ENCODE data around the gene GAPVD1.
"Not testable (repeated sequence)": the region's sequence is repeated elsewhere in the genome, so short reads cannot be mapped to it uniquely, and the experiment has no call there.

Gene GAPVD1

GRCh38 chr9:125297917-125298316 lies 36.3 kb downstream of the GAPVD1 start:
- DNase-seq (ENCODE audit: low read depth in 2 of 2, low spot score in 1 of 2), result no peak

GRCh38 chr9:125302241-125302640 lies 40.6 kb downstream of the GAPVD1 start:
- no peak for DNase-seq (ENCODE audit: low read depth in 2 of 2, low spot score in 1 of 2)

DNA sequence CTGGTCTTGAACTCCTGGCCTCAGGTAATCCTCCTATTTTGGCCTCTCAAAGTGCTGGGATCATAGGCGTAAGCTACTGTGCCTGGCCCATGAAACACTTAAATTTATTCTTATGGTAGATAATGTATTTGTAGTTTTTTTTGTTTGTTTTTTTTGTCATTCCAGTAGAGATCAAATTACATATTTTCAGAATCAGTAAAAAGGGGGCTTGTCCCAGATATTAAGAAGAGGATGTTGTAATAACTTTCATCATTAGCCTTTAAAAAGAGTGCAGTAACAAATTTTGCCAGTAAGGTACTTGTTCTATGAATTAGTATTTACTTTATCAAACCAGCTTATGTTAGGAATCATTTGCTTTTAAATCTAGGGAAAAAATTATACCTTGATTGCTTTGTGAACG lies 42.6 kb downstream of the GAPVD1 start:
- no peak for DNase-seq (ENCODE audit: low read depth in 2 of 2, low spot score in 1 of 2)

- DNase-seq (ENCODE audit: low read depth in 2 of 2, low spot score in 1 of 2), result no peak
Measured at GRCh38 chr9:125312411-125312810, 50.8 kb downstream of the GAPVD1 start.

DNA sequence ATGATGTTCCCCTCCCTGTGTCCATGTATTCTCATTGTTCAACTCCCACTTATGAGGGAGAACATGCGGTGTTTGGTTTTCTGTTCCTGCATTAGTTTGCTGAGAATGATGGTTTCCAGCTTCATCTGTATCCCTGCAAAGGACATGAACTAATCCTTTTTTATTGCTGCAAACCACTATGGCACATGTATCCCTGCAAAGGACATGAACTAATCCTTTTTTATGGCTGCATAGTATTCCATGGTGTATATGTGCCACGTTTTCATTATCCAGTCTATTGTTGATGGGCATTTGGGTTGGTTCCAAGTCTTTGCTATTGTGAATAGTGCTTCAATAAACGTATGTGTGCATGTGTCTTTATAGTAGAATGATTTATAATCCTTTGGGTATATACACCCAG lies 54.7 kb downstream of the GAPVD1 start:
- DNase-seq (ENCODE audit: low read depth in 2 of 2, low spot score in 1 of 2), result not testable (repeated sequence)

DNA sequence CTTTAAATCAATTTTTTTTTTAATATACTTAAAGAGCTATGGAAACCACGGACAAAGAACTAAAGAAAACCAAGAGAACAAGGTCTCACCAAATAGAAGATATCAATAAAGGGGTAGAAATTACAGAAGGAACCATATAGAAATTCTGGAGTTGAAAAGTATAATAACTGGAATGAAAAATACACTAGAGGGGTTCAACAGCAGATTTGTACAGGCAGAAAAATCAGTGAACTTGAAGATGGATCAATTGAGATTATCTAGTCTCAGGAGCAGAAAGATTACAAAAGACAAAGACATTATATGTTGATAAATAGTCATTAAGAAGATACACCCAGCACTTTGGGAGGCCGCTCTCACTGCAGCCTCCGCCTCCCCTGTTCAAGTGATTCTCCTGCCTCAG lies 56.1 kb downstream of the GAPVD1 start:
- DNase-seq (ENCODE audit: low read depth in 2 of 2, low spot score in 1 of 2), result no peak

- DNase-seq (ENCODE audit: low read depth in 2 of 2, low spot score in 1 of 2), result no peak
Measured at GRCh38 chr9:125321496-125321895, 59.9 kb downstream of the GAPVD1 start.

DNA sequence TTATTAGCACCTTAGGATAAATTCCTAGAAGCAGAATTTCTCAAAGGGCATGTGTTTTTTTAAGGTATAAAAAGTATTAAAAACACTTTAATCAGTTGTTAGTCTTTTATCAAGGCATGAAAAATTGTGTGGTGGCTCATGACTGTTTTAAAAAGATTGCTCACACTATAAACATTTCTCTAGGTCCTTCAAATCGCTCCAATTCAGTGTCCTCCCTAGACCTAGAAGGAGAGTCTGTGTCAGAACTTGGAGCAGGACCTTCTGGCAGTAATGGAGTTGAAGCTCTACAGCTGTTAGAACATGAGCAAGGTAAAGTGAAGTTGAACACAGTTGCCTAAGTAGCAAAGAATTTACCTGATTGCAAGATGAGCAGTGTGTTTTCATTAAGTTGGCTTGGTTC lies 62.0 kb downstream of the GAPVD1 start:
- DNase-seq (ENCODE audit: low read depth in 2 of 2, low spot score in 1 of 2), result no peak

- no peak for DNase-seq (ENCODE audit: low read depth in 2 of 2, low spot score in 1 of 2)
Measured at GRCh38 chr9:125325826-125326225, 64.2 kb downstream of the GAPVD1 start.

GRCh38 chr9:125329978-125330377 lies 68.4 kb downstream of the GAPVD1 start:
- DNase-seq (ENCODE audit: low read depth in 2 of 2, low spot score in 1 of 2), result no peak

DNA sequence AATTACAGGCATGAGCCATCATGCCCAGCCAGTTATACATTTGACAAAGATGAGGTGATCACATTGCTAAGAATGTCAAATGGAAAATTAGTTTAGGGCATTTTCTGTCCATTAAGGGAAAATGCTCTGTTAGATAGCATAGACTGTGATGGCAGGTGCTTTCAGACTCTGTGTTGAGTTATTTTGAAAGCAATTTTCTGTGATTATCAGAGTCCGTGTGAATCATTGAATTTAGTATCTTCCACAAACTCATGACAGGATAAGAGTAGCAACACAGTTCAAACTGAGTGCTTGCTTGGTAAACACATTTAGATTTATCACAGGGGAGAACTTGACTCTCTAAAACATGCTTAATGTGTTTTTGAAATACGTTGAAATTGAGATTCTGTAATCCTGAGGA lies 69.0 kb downstream of the GAPVD1 start:
- DNase-seq (ENCODE audit: low read depth in 2 of 2, low spot score in 1 of 2), result no peak

GRCh38 chr9:125332527-125332926 lies 70.9 kb downstream of the GAPVD1 start:
- DNase-seq (ENCODE audit: low read depth in 2 of 2, low spot score in 1 of 2), result no peak

DNA sequence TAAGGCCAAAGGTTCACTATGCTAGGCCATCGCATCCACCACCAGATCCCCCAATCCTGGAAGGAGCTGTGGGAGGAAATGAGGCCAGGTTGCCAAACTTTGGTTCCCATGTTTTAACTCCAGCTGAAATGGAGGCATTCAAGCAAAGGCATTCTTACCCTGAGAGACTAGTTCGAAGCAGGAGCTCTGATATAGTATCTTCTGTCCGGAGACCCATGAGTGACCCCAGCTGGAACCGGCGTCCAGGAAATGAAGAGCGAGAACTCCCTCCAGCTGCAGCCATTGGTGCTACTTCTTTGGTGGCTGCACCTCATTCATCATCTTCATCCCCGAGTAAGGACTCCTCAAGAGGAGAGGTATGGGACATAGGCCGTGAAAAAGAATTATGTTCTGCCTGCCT lies 75.6 kb downstream of the GAPVD1 start:
- DNase-seq (ENCODE audit: low read depth in 2 of 2, low spot score in 1 of 2), result no peak

- no peak for DNase-seq (ENCODE audit: low read depth in 2 of 2, low spot score in 1 of 2)
Measured at GRCh38 chr9:125338929-125339328, 77.3 kb downstream of the GAPVD1 start.

GRCh38 chr9:125341566-125341965 lies 79.9 kb downstream of the GAPVD1 start:
- no peak for DNase-seq (ENCODE audit: low read depth in 2 of 2, low spot score in 1 of 2)

GRCh38 chr9:125343518-125344275 lies 82.1 kb downstream of the GAPVD1 start:
- no peak for DNase-seq (ENCODE audit: low read depth in 2 of 2, low spot score in 1 of 2)

DNA sequence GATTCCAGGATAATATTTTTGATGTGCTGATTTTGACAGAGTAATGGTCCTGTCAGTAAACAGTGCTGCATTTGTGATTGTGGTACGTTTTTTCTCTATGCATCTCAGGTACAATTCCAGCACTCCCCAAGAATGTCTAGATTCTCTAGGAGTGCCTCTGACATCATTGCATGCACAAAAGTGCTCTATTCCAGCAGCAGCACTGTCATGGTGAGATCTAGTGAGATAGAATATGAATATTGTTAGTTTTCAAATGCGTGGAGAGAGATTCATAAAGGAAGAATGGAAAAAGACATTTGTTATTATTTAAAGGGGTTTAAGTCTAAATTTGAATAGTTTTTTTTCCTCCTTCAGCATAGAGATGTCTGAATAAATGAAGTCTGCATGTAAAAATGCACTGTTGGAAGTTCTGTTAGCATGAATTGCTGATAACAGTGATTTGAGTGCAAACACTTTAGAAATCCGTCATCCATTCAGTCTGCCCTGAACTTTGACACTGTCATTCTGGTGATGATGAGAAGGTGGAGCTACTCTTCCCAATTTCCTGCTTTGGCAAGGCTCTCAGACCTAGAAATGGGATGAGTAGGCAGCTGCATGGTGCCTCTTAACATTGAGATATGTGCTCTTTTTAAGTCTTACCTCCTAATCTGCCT lies 84.6 kb downstream of the GAPVD1 start:
- no peak for DNase-seq (ENCODE audit: low read depth in 2 of 2, low spot score in 1 of 2)

- no peak for DNase-seq (ENCODE audit: low read depth in 2 of 2, low spot score in 1 of 2)
Measured at GRCh38 chr9:125355601-125356000, 94.0 kb downstream of the GAPVD1 start.

DNA sequence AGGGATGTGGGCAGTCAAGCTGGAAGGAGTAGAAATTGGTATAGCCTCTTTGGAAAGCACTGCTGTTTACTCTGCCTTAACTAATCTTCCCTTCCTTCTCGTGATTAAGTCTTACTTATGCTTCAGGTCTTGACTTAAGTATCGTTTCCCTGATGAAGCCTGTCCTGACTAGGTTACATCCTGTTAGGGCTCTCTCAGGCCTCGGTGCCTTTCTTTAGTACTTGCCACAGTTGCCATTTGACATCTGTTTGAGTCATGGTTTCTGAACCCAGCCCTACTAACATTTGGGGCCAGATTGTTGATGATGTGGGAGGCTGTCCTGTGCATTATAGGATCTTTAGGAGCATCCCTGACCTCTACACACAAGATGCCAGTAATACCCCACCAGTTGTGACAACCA lies 94.4 kb downstream of the GAPVD1 start:
- no peak for DNase-seq (ENCODE audit: low read depth in 2 of 2, low spot score in 1 of 2)

- no peak for DNase-seq (ENCODE audit: low read depth in 2 of 2, low spot score in 1 of 2)
Measured at GRCh38 chr9:125359011-125359410, 97.4 kb downstream of the GAPVD1 start.

DNA sequence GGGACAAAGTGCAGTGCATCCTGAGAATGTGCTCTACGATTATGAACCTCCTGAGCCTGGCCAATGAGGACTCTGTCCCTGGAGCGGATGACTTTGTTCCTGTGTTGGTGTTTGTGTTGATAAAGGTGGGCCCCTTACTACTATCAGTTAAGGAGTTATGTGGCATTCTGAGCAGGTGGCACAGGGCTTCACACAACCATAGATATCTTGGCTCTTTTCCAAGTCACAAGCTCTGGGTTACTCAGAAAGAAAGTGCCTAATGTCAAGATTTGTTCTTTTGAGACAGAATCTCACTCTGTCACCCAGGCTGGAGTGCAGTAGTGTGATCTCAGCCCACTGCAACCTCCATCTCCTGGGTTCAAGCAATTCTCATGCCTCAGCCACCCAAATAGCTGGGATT lies 99.0 kb downstream of the GAPVD1 start:
- no peak for DNase-seq (ENCODE audit: low read depth in 2 of 2, low spot score in 1 of 2)

GRCh38 chr9:125361837-125362531 lies 100.4 kb downstream of the GAPVD1 start:
- no peak for DNase-seq (ENCODE audit: low read depth in 2 of 2, low spot score in 1 of 2)

All from stimulated activated CD8-positive, alpha-beta memory T cell treated with anti-CD3 and anti-CD28 coated beads, Interleukin-4, amount 100 ng/mL, for 1 hour (primary cell).